ENCODE measurements around the gene PIM2.

The PIM2 gene

GRCh38 chrX:48923771-48924170 is 4.9 kb upstream of the PIM2 start:
- no peak for DNase-seq (ENCODE audit: low read depth)
- no peak overlapping the region for H3K4me3 ChIP-seq (ENCODE audit: control insufficient read depth, low read depth, low read length)
- no peak for TF ChIP-seq CTCF (conservative IDR thresholded peaks at IDR 0.05; ENCODE audit: control insufficient read depth, insufficient read depth, low read depth, low read length)

GRCh38 chrX:48920718-48921104 is 1.9 kb upstream of the PIM2 start:
- H3K4me3 ChIP-seq (ENCODE audit: control insufficient read depth, low read depth, low read length), result no peak overlapping the region
- no peak for DNase-seq (ENCODE audit: low read depth)
- no peak for TF ChIP-seq CTCF (conservative IDR thresholded peaks at IDR 0.05; ENCODE audit: control insufficient read depth, insufficient read depth, low read depth, low read length)

- H3K4me3 ChIP-seq (ENCODE audit: control insufficient read depth, low read depth, low read length), result no peak overlapping the region
- DNase-seq (ENCODE audit: low read depth), result no peak
- TF ChIP-seq CTCF (conservative IDR thresholded peaks at IDR 0.05; ENCODE audit: control insufficient read depth, insufficient read depth, low read depth, low read length), result no peak
Measured at GRCh38 chrX:48919947-48920717, 1.3 kb upstream of the PIM2 start.

- no peak for TF ChIP-seq CTCF (conservative IDR thresholded peaks at IDR 0.05; ENCODE audit: control insufficient read depth, insufficient read depth, low read depth, low read length)
- no peak for DNase-seq (ENCODE audit: low read depth)
- H3K4me3 ChIP-seq (ENCODE audit: control insufficient read depth, low read depth, low read length), result peak overlapping the region; percentile 43
Measured at GRCh38 chrX:48919360-48919841, 577 bp upstream of the PIM2 start.

- H3K4me3 ChIP-seq (ENCODE audit: control insufficient read depth, low read depth, low read length), result peak overlapping the region; percentile 43
- no peak for TF ChIP-seq CTCF (conservative IDR thresholded peaks at IDR 0.05; ENCODE audit: control insufficient read depth, insufficient read depth, low read depth, low read length)
- no peak for DNase-seq (ENCODE audit: low read depth)
Measured at GRCh38 chrX:48918301-48918642, 552 bp downstream of the PIM2 start.

- peak; percentile 85 for DNase-seq (ENCODE audit: low read depth)
- H3K4me3 ChIP-seq (ENCODE audit: control insufficient read depth, low read depth, low read length), result peak overlapping the region; percentile 43
- TF ChIP-seq CTCF (conservative IDR thresholded peaks at IDR 0.05; ENCODE audit: control insufficient read depth, insufficient read depth, low read depth, low read length), result peak; percentile 73
Measured at GRCh38 chrX:48917139-48918001, 1.5 kb downstream of the PIM2 start.

All from fibroblast of mammary gland (primary cell).